ENCODE measurements around the gene CD93.

The CD93 gene

GRCh38 chr20:23099791-23100719 is 13.9 kb upstream of the CD93 start:
- DNase-seq (ENCODE audit: low spot score) = no peak

- no peak for DNase-seq (ENCODE audit: low spot score)
Measured at GRCh38 chr20:23097636-23098580, 11.8 kb upstream of the CD93 start.

DNA sequence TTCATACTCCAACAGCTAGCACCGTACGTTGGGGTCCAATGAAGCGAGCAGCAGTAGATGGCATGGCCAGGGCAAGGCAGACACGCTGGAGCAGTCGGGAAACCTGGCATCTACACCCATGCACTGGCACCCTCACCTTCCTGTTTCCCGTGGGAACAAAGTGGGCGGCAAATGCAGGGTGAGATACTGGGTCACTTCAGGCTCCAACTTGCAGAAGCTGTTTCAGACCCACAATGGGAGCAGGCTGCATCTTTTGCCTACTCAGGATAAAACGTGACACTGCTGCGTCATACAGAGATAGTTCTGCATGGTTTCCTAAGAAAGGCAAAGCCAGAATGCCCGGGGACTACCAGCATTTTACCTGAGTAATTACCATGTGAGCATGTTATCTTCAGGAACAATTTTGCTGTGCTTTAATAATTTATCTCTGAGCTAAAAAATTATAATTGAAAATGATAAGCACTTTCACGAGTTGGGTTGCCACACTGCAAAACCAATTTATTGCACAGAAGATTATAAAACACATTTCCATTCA is 10.9 kb upstream of the CD93 start:
- DNase-seq (ENCODE audit: low spot score) = no peak

DNA sequence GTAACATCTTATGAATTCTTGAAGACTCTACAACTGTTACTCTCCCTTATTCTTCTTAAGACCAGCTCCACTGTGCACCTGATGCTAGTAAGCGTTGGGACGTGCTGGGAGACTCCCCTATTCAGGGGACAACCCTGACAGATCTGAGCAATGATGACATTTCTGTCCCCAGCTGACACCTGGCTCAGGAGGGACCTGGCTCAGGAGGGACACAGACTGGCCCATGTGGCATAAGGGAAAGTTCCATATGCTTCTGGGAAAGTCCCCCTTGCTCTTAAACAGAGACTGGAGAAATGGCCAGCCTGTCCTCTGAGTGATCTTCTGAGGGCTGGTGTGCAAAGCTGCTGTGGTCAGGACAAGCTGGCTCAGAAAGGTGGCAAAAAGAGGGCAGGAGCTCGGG is 10.0 kb upstream of the CD93 start:
- DNase-seq (ENCODE audit: low spot score) = no peak

DNA sequence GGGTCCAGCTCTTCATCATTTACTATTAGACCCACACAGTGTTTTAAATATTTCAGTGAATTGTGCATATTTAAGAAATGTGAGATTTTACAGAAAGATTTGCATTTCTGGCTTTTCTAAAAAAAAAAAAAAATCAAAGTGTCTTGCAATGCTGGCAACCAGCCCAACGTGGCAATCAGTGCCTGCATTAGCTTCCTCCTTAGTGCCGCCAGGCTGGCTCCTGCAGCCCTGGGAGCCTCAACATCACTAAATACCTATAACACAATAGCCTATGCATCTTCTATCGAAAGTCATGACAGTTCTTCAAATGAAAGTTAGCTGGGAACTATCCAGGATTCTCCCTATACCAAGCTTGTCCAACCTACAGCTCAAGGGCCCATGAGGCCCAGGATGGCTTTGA is 9.4 kb upstream of the CD93 start:
- no peak for DNase-seq (ENCODE audit: low spot score)

DNA sequence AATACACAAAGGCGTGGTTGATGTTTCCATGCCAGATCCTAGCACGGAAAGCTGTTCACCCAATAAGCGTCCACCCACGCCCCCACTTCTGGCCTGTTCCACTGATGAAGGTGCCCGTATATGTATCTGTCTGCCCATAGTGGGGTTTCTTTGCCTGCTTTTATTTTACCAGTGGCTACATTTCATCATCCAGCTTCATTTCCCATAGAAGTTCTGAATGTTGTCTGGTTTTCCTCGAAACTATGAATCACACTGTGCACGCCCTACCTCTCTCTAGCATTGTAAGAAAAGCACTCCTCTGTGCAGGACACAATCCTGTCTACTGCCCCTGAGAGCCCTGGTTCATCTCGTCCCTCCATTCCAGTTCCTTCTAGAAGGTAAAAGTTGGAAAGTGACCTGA is 8.8 kb upstream of the CD93 start:
- no peak for DNase-seq (ENCODE audit: low spot score)

- no peak for DNase-seq (ENCODE audit: low spot score)
Measured at GRCh38 chr20:23094213-23094896, 8.2 kb upstream of the CD93 start.

- DNase-seq (ENCODE audit: low spot score) = no peak
Measured at GRCh38 chr20:23093613-23094012, 7.5 kb upstream of the CD93 start.

GRCh38 chr20:23092861-23093495 is 6.9 kb upstream of the CD93 start:
- no peak for DNase-seq (ENCODE audit: low spot score)

DNA sequence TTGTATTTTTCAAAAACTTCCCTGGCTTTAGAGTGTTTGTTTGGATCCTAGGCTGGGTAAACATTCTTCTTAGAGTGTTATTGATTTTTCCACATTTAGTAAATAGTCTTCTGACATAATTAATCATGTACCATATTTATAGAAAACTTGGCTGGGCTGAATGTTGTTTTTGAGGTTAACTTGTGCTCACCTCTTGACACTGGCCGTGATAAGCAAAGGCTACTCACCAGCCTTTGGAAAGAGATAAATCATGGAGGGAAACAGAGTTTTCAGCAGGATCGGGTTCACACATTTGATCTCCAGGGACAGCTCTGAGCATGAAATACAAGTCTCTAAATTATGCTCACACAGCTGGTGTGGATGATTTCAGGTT is 6.2 kb upstream of the CD93 start:
- DNase-seq (ENCODE audit: low spot score) = no peak

- DNase-seq (ENCODE audit: low spot score) = no peak
Measured at GRCh38 chr20:23091721-23092383, 5.7 kb upstream of the CD93 start.

DNA sequence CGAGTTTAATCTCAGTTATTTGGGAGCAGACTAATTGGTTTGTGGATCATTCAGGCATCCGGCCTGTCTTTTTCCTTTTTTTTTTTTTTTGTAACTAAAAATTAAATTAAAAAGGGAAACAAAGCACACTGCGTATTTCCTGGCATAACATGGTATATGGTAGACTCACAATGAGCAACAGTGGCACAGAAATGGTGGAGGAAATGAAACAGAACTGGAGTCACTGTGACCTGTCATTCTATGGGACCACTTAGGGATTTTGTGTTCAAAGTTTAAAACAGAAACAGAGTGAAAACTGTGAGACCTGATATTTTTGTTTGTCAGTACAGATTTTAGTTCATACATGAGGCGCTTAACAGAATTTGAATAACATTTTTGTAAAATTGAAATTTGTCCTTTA is 4.8 kb upstream of the CD93 start:
- no peak for DNase-seq (ENCODE audit: low spot score)

DNA sequence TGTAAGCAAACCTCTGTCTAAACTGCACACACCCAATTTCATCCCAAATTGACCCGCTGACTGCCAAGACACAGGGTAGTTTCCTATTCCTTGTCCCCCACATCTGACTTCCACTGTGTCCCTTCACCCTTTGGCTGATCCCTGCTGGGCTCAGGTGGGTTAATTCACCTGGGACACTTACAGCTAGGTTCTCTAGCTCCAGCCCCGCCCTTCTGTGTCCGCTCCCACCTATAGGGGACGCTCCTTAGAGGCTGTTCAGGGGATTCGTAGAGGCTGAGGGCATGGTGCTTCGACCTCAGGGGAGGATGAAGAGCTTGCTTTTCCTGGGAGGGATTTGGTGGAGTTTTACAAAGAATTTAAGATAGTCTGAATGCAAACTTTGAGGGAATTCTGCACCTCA is 4.0 kb upstream of the CD93 start:
- no peak for DNase-seq (ENCODE audit: low spot score)

DNA sequence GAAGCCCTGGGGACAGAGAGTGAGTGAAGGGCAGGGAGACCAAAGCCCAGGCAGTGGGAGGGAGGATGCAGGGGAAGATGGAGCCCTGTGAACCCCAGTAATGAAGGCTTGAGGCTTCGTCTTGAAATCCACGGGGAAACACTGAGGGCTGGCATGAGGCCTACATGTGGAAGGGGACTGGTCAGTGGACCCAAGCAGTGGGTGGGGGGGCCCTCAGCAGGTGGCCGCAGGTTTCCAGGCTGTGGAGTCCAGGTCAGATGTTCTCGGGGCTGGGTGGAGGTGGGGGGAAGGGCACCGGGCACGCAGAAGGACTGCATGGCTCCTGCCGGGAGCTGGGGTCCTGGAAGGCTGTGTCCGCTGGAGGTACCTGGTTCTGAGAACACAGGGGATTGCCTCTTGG is 2.7 kb upstream of the CD93 start:
- DNase-seq (ENCODE audit: low spot score) = no peak

DNA sequence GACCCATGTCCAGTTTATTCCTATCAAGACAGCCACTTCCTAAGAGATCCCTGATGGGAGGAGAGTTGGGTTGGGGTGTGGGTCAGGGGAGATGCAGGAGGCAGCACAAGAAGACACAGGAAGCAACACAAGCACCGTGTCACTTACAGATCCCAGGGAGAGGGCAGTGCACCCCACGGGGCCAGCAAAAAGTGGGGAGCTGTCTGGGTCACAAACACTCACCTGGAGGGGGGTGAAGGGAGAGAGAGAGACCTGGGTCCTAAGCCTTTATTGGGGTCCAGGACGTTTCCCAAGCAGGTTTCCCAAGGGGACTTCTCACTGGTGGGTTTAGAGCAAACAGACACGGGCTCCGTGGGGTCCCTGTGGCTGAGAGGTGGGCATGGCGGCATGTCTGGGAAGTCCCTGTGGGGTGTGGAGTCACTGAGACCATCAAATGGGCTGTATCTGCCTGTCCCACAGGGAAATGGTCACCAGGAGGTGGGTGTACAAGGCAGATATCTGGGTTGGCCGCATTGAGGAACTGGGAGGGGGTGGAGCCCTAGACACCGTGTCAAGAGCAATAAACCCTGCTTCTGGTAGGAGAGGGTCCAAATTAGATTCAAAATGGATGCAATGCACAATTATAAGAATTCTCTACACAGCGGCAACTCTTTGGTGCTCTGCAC is 1.6 kb upstream of the CD93 start:
- DNase-seq (ENCODE audit: low spot score) = no peak

DNA sequence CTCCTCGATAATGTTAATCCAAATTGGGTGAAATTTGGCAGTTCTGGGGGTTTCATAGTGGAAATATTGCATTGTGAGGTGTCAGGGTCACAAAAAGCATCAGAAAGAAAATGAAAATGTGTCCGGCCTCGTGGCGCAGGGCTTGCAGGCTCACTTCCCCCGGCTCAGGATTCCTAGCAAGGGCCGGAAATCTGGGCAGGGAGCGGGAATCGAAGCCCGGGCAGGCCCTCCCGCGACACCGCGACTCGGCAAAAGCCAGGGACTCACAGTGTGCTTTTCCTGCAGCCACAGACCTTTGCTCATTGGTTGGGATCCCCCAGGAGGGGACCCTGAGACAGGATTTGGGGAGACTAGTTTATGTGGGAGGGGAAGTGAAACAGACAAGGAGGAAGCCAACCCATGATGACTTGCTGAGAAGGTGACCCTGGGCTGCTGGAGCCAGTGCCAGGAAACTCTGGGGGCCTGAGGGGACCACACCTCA is 847 bp upstream of the CD93 start:
- DNase-seq (ENCODE audit: low spot score) = no peak

DNA sequence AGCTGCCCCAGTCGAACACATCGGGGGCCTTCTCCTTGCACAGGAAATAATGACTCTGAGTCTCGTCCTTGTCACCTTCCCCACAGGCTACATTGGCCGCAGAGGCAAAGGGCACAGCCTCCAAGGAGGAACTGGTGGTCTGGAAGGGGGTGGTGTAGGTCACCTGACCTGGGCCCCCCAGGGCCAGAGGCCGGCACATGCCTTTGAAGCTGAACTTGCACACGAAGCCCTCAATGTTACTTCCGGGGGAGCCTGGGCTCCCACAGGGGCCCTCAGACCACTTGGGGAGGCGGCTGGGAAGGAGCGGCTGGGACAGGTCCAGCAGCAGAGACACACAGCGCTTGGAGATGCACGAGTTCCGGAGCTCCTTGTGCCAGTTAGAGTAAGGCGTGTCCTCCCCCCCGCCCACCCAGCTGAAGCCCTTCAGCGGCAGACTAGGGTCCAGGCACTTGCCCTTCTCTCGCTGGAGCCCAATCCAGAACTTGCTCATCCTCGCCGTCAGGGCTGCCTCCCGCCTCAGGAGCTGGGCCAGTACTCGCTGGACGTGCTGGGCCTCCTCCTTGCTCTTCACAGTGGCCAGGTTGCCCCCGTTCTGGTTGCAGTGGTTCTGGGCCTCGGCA is 578 bp downstream of the CD93 start:
- DNase-seq (ENCODE audit: low spot score) = no peak

- no peak for DNase-seq (ENCODE audit: low spot score)
Measured at GRCh38 chr20:23084845-23085365, 1.2 kb downstream of the CD93 start.

GRCh38 chr20:23084282-23084844 is 1.8 kb downstream of the CD93 start:
- no peak for DNase-seq (ENCODE audit: low spot score)

All from COLO829 (cell line).